Activated T-cell treated with anti-CD3 and anti-CD28 coated beads, Interleukin-2, amount 50 U/mL, for 4 hours (primary cell): Measurements from ENCODE around the gene ANKRD33B. TPM values are rescaled to one million over a fixed set of nuclear protein-coding genes. Genes with fewer than 3 reads are reported as not detected.
A peak's percentile ranks its signal among the peaks of the same experiment; 100 is the strongest.

Experiments
- ATAC-seq, 2 donors: fragments of 200-7000 bp; cut with Tn5 transposase; one replicate each; pipeline ENCODE4 v1.10.0; 2021
- DNase-seq: peaks from one replicate; pipeline ENCODE4 v3.0.0-alpha.2; 2020
- H3K27me3 Mint-ChIP-seq: one replicate; pipeline ENCODE4 v1.8.0; 2021; ENCODE audit warnings: low read depth, mixed read lengths
- H3K36me3 Mint-ChIP-seq: one replicate; pipeline ENCODE4 v1.8.0; 2022; ENCODE audit warnings: mixed read lengths; ENCODE audit not compliant: insufficient read depth
- H3K4me1 Mint-ChIP-seq: one replicate; pipeline ENCODE4 v1.8.0; 2021; ENCODE audit warnings: low read depth, mixed read lengths
- H3K4me3 Mint-ChIP-seq: one replicate; pipeline ENCODE4 v1.8.0; 2021; ENCODE audit warnings: mild to moderate bottlenecking, moderate library complexity, mixed read lengths
- H3K9me3 Mint-ChIP-seq: one replicate; pipeline ENCODE4 v1.8.0; 2021; ENCODE audit warnings: mixed read lengths
- total RNA-seq, 3 donors: library from RNA; stranded (reverse); gene quantifications; one replicate each; pipeline ENCODE4 v1.2.1, GENCODE V29; 2021

Gene ANKRD33B
- total RNA-seq, 3 donors from 2014 or later, result 7.7 to 20.2 (median 9.7) TPM

DNA sequence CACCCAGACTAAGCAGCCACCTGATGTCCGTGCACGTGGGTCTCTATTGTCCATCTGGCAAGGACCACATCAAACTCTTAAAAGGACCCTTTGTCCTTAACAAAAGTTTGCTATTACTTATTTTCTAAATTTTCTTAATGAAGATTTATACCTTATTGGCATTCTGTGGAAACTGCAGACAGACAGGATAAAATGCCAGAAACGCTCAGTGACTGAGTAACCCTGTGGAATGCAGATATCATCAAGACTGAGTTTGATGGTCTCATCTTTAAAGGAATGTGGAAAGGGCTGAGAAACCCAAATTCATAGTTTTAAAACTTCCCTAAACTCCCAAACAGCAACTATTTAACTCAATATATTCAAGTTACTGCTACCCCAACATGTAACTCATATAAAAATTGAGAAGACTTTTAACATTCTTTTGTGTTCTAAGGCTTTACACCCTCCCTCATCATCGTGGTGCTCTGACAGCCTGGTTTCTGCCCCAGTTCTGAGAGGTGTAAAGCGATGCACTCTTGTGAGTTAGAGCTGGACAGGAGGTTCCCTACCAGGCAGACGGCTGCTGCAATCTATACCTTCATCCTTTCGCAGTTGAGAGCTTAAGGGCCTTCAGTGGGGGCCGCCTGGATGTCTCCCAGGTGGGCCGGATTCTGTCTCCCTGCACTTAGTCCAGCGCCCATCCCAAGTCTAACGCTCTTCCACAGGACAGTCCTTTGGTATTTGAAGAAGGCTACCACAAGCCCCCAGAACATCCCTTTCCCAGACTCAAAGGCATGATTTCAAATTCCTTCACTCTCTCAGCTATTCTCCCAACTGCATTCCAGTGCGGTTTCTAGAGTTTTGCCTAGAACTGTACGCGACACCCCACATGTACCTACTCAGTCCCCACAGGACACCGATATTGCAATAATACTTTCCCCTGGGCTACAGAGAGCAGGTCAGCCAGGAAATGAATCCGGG, 128.2 kb downstream of the ANKRD33B start:
- no peak for ATAC-seq
- peaks cover 16% of the 10 kb centered on the region for H3K4me1 Mint-ChIP-seq

GRCh38 chr5:10695055-10695649, 131.3 kb downstream of the ANKRD33B start:
- H3K4me1 Mint-ChIP-seq, result peaks cover 24% of the 10 kb centered on the region
- no peaks in the 10 kb centered on the region for H3K9me3 Mint-ChIP-seq
- peaks cover 9% of the 10 kb centered on the region for H3K36me3 Mint-ChIP-seq
- ATAC-seq (no peak), DNase-seq (no peak)
- H3K4me3 Mint-ChIP-seq, result no peak overlapping the region
- H3K27me3 Mint-ChIP-seq, result no peaks in the 10 kb centered on the region

More for the DNA sequence above, 128.2 kb downstream of the ANKRD33B start:
- H3K9me3 Mint-ChIP-seq, result no peaks in the 10 kb centered on the region
- H3K36me3 Mint-ChIP-seq, result peaks cover 14% of the 10 kb centered on the region
- no peak overlapping the region for H3K4me3 Mint-ChIP-seq
- no peaks in the 10 kb centered on the region for H3K27me3 Mint-ChIP-seq
- no peak for DNase-seq

DNA sequence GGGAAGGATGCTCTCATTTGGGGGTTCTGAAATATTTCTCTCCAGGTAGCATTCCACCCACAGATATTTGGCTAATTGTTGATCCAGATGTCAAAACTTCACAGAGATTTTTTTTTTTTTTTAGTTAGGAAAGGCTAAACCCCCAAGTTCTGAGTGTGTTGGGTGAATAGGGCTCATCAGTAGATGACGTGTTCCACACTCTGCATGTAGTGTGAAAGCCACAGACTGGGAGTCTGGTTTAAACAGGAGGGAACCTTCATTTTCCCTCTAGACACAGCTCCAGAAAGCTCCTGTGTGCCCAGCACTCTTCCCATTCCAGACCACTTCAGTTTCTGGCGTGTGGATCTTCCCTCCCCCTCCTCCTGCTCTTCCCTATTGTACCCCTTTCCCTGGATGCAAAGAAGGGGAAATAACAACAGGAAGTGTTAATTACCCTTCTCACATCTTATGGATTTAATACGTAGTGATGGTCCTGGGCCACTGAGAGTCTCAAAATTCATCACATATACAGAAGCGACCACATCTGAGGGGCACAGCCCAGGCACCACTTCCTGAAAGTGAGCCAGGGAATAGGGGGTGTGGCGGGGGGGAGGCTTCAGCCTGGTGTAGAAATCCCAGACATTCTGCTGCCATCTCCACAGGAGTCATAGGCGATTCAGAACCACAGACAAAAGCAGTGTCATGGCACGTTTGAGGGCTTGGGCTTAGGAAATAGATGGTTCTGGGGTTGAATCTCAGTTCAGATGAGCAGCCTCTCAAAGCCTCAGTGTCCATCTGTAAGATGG, 132.1 kb downstream of the ANKRD33B start:
- H3K36me3 Mint-ChIP-seq, result peaks cover 7% of the 10 kb centered on the region
- no peak overlapping the region for H3K4me3 Mint-ChIP-seq
- no peak for ATAC-seq
- H3K27me3 Mint-ChIP-seq, result no peaks in the 10 kb centered on the region
- H3K4me1 Mint-ChIP-seq, result peaks cover 27% of the 10 kb centered on the region
- H3K9me3 Mint-ChIP-seq, result no peaks in the 10 kb centered on the region
- DNase-seq, result no peak

GRCh38 chr5:10699281-10699874, 135.5 kb downstream of the ANKRD33B start:
- no peak overlapping the region for H3K4me3 Mint-ChIP-seq
- H3K27me3 Mint-ChIP-seq, result no peaks in the 10 kb centered on the region
- H3K36me3 Mint-ChIP-seq, result peaks cover 4% of the 10 kb centered on the region
- ATAC-seq (no peak), DNase-seq (no peak)
- peaks cover 30% of the 10 kb centered on the region for H3K4me1 Mint-ChIP-seq
- no peaks in the 10 kb centered on the region for H3K9me3 Mint-ChIP-seq

- Mint-ChIP-seq H3K27me3 (no peaks in the 10 kb centered on the region), H3K9me3 (no peaks in the 10 kb centered on the region), H3K36me3 (peaks cover 4% of the 10 kb centered on the region), H3K4me3 (no peak overlapping the region), H3K4me1 (peaks cover 36% of the 10 kb centered on the region)
- ATAC-seq (no peak), DNase-seq (no peak)
Measured at GRCh38 chr5:10699987-10700386, 136.1 kb downstream of the ANKRD33B start.

DNA sequence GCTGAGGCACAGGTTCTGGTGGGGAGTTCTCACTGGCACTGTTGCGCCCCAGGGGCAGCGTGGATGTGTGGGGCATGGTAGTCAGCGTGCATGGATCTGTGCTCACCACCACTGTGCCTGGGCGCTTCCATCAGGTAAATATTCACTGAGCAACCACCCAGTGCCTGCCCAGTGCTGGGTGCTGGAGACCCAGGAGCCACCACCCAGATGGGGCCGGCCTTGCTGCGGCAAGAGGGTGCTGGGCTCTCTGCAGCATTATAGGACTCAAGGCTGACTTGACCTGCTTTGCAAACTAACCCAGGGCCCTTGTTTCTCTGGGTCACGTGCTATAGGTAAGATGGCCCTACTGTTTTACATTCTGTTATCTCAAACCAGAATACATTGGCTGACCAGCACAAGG, 136.6 kb downstream of the ANKRD33B start:
- DNase-seq (no peak), ATAC-seq (no peak)
- Mint-ChIP-seq H3K4me1 (peaks cover 39% of the 10 kb centered on the region), H3K9me3 (no peaks in the 10 kb centered on the region), H3K4me3 (no peak overlapping the region), H3K27me3 (no peaks in the 10 kb centered on the region), H3K36me3 (peaks cover 4% of the 10 kb centered on the region)

GRCh38 chr5:10701567-10702039, 137.7 kb downstream of the ANKRD33B start:
- DNase-seq (peak; percentile 18), ATAC-seq (no peak)
- H3K27me3 Mint-ChIP-seq, result no peaks in the 10 kb centered on the region
- peaks cover 39% of the 10 kb centered on the region for H3K4me1 Mint-ChIP-seq
- no peak overlapping the region for H3K4me3 Mint-ChIP-seq
- H3K9me3 Mint-ChIP-seq, result no peaks in the 10 kb centered on the region
- peaks cover 8% of the 10 kb centered on the region for H3K36me3 Mint-ChIP-seq

GRCh38 chr5:10702040-10702629, 138.3 kb downstream of the ANKRD33B start:
- Mint-ChIP-seq H3K4me3 (no peak overlapping the region), H3K27me3 (no peaks in the 10 kb centered on the region), H3K36me3 (peaks cover 8% of the 10 kb centered on the region), H3K4me1 (peaks cover 37% of the 10 kb centered on the region), H3K9me3 (no peaks in the 10 kb centered on the region)
- no peak for DNase-seq
- no peak for ATAC-seq

DNA sequence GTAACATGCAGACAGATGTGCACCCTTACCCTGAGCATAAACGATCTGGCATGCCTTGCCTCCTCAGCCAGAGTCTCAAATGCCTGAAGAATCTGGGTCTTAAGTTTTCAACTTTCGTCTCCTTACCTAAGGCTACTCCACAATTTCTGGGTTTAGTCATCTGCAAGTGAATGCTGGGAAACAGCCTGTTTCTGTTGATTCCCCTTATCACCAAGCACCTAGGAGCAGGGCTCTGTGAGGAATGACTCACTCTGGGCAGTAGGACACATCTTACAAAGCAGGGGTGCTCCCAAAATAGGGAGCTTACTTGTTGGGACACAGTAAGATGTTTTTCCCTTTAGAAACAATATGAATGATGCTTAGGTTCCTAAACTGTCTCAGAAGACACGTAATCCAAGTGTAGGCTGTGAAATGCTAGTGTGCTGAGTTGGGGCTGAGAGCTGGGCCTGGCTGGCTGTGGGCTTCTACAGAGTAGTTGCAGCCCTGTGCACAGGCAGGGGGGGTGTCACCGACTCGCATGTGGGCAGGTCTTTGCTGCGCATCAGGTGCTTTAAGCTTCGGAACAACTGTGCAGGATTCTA, 139.1 kb downstream of the ANKRD33B start:
- H3K4me1 Mint-ChIP-seq, result peaks cover 36% of the 10 kb centered on the region
- ATAC-seq (no peak), DNase-seq (no peak)
- H3K9me3 Mint-ChIP-seq, result no peaks in the 10 kb centered on the region
- peaks cover 8% of the 10 kb centered on the region for H3K36me3 Mint-ChIP-seq
- H3K27me3 Mint-ChIP-seq, result no peaks in the 10 kb centered on the region
- H3K4me3 Mint-ChIP-seq, result no peak overlapping the region

DNA sequence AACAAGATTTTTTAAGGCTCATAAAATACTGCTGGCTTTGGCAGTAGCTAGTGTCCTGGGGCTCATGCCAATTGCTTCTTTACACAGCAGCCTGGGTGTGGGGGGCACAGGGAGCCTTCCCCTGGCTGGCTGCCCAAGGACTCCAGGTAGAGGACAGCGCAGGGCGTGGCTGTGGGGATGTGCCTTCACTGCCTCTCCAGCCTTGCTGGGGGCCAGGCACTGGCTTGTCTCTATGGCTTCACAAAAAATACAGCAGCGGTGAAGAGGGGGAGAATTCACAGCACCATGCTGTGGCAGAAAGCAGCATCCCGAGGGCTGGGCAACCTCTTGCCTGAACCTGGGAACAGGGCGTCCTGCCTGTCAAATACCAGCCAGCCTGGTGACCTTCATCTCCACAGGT, 139.8 kb downstream of the ANKRD33B start:
- peaks cover 8% of the 10 kb centered on the region for H3K36me3 Mint-ChIP-seq
- no peak for ATAC-seq
- DNase-seq, result no peak
- no peaks in the 10 kb centered on the region for H3K9me3 Mint-ChIP-seq
- H3K27me3 Mint-ChIP-seq, result no peaks in the 10 kb centered on the region
- no peak overlapping the region for H3K4me3 Mint-ChIP-seq
- H3K4me1 Mint-ChIP-seq, result peaks cover 36% of the 10 kb centered on the region

DNA sequence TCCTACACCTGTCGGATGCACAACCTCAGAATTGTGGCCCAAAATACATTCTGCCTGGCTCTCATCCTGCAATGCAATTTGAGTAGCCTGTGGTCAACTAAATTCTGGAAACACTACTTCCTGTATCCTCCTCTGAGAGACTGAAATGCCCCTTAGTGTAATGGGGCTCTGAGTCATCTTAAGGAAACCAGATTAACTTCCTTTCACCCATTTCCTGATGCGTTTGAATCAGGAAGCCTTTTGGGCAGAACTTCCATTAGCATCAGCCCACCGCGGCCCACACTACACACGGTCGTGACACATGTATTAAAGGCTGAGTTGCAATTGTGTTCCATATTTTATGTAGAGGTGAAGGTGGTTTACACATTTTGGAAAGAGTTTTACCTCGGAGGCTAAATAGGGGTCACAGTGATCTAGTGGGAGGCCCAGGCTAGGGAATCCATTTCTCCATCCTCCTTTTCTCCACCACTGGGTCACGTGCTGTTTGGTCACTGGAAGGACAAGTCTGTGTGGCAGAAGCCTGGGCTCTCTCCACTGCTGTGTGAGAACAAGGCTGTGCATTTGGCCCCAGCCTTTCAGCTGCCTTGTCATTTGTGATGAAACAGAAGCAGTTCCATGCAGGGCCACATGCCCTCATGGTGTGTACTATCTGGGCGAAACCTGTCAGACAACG, 141.2 kb downstream of the ANKRD33B start:
- Mint-ChIP-seq H3K4me1 (peaks cover 33% of the 10 kb centered on the region), H3K4me3 (no peak overlapping the region), H3K27me3 (no peaks in the 10 kb centered on the region), H3K36me3 (peaks cover 6% of the 10 kb centered on the region), H3K9me3 (no peaks in the 10 kb centered on the region)
- DNase-seq (no peak), ATAC-seq (peak; percentile 38 to 44)

DNA sequence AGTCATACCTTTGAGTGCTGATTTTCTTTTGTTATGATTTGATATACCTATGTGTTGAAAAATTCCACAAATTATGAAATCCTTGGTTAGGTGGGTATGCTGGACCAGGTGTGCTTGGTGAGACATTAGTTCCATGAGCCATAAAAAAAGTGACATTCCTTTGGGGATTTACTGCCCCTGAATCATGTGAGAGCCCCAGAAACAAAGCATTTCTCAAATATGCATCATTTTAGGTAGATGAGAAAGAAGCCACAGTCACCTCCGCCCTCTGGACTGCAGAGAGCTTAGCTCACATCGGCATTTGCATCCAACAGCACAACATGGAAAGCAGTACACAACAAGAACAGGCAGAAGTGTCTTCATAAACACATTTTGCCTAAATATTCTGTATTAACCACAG, 141.9 kb downstream of the ANKRD33B start:
- ATAC-seq (no peak), DNase-seq (no peak)
- no peak overlapping the region for H3K4me3 Mint-ChIP-seq

DNA sequence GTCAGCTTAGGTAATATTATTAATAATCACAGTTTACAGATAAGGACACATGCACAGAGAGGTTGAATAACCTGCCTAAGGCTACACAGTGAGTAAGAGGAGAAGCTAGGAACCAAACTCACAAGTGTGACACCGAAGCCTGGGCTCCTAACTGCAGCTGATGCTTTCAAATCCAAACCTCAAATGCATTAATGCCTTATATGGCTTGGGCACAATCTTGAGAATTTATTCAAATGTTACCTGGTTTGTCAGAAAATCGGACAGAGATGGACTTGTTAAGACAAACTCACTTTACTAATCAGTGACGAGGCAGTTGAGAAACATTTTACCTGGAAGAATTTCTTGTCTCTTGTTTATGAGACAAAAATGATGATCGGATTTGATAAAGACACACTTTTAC, 142.5 kb downstream of the ANKRD33B start:
- Mint-ChIP-seq H3K4me3 (no peak overlapping the region), H3K9me3 (no peaks in the 10 kb centered on the region), H3K27me3 (no peaks in the 10 kb centered on the region), H3K36me3 (peaks cover 8% of the 10 kb centered on the region), H3K4me1 (peaks cover 33% of the 10 kb centered on the region)
- ATAC-seq, result no peak
- DNase-seq, result no peak

More for the DNA sequence above, 141.9 kb downstream of the ANKRD33B start:
- Mint-ChIP-seq H3K27me3 (no peaks in the 10 kb centered on the region), H3K4me1 (peaks cover 31% of the 10 kb centered on the region), H3K9me3 (no peaks in the 10 kb centered on the region), H3K36me3 (peaks cover 6% of the 10 kb centered on the region)
